Prostate gland (tissue), 2 donors: ENCODE measurements around the gene CCDC159.

Experiments used
- CTCF ChIP-seq, 4 experiments: fragments of 200-600 bp in 2 of 4; fragments of 450-650 bp in 2 of 4; sonication (generic) in 2 of 4; IDR thresholded peaks; 1 replicate in 3 of 4; 2 replicates in 1 of 4; pipeline ENCODE4 v1.5.1; 2016 to 2019; ENCODE audit warnings: antibody characterized with exemption in 4 of 4, mild to moderate bottlenecking in 2 of 4, moderate library complexity in 2 of 4
- POLR2A ChIP-seq: fragments of 450-650 bp; IDR thresholded peaks from one replicate; pipeline ENCODE4 v1.6.1; 2016; ENCODE audit warnings: antibody characterized with exemption, mild to moderate bottlenecking

- no peak for TF ChIP-seq CTCF (IDR thresholded peaks at IDR 0.05)
- no peak for TF ChIP-seq POLR2A
Observed at GRCh38 chr19:11390359-11390758, 44.0 kb downstream of the CCDC159 start.
